GM12872 (cell line): ENCODE results near the gene AUTS2.

Source experiments
- TF ChIP-seq, protein P1 (sequence below): IDR thresholded peaks from 3 replicates; pipeline ENCODE4 v1.5.1; 2011; ENCODE audit warnings: low read depth, mild to moderate bottlenecking, low read length, moderate library complexity; ENCODE audit not compliant: insufficient read depth

Gene AUTS2

DNA sequence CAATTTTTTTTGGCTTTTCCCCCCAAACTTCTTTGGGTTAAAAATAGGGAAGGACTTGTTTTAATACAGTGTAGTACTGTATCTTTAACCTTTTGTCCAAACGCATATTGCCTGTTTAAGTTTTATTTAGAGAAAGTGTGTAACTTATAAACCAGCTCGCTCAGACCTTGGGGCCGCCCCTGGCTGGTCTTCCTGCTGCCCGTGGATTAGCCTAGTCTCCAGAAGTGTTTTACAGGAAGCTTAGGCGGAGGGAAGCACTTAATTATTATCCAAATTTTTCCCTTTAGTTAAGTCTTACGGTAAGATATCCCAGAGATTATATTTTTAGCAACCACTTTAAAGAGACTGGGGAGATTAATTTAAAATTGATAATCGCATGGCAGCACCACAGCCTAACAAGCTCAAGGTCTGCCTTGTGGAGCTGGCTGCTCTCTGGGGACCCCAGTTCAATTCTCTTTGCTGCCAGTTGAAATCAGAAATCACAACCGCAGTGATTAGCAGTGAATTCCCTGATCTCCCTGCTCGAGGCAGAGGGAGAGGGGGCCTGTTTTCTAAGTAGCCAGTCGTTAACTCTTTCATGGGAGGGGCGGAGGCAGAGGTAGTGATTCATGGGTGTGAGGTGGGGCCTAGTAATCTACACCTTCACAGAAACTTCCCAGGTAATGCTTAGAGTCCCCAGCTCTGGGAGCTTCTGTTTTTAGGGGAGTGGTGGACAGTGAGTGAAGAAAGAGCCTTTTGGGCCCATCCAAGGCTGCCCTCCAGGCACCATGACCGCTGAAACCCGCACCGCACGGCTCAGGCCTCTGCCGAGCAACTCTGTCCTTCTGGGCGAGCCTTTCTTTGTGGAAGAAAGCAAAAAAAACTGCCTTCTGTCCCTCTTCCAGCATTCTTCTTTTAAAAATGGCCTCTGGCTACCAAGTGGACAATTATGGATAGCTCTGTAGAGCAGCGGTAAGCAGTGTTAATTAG is 984.9 kb downstream of the AUTS2 start:
- TF ChIP-seq, protein P1, sequence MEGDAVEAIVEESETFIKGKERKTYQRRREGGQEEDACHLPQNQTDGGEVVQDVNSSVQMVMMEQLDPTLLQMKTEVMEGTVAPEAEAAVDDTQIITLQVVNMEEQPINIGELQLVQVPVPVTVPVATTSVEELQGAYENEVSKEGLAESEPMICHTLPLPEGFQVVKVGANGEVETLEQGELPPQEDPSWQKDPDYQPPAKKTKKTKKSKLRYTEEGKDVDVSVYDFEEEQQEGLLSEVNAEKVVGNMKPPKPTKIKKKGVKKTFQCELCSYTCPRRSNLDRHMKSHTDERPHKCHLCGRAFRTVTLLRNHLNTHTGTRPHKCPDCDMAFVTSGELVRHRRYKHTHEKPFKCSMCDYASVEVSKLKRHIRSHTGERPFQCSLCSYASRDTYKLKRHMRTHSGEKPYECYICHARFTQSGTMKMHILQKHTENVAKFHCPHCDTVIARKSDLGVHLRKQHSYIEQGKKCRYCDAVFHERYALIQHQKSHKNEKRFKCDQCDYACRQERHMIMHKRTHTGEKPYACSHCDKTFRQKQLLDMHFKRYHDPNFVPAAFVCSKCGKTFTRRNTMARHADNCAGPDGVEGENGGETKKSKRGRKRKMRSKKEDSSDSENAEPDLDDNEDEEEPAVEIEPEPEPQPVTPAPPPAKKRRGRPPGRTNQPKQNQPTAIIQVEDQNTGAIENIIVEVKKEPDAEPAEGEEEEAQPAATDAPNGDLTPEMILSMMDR = no peak

GRCh38 chr7:70583965-70584883 is 985.9 kb downstream of the AUTS2 start:
- TF ChIP-seq, protein P1 = no peak

- TF ChIP-seq, protein P1 = no peak
Measured at GRCh38 chr7:70585071-70585470, 986.8 kb downstream of the AUTS2 start.

DNA sequence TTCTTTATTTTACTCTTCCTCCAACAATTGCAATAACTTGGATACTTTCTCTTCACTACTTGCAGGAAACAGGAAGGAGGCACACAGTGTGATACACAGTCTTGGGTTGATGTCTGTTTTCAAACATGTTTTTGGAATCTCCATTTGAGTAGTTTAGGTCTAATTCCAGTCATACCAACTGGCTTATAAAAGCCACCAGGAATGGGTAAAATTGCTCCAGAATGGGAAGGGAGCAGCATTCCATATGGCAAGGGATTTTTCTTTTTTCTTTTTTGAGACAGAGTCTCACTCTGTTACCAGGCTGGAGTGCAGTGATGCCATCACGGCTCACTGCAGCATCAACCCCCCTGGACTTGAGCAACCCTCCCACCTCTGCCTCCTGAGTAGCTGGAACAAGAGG is 988.5 kb downstream of the AUTS2 start:
- TF ChIP-seq, protein P1 = no peak

GRCh38 chr7:70587739-70588138 is 989.5 kb downstream of the AUTS2 start:
- TF ChIP-seq, protein P1 = no peak

GRCh38 chr7:70588191-70588921 is 990.1 kb downstream of the AUTS2 start:
- TF ChIP-seq, protein P1 = no peak
